Measurements from ENCODE around the gene HTT. TPM values are rescaled to one million over a fixed set of nuclear protein-coding genes. Genes with fewer than 3 reads are reported as not detected.

Gene HTT
- total RNA-seq, 1 experiment from 2014 or later: 37.4 TPM

GRCh38 chr4:3098346-3098745, 23.9 kb downstream of the HTT start (continued):
- TF ChIP-seq ATF3 (IDR thresholded peaks at IDR 0.05) (no peak), EZH2phosphoT487 (IDR thresholded peaks at IDR 0.05; ENCODE audit: borderline replicate concordance) (no peak)

- CTCF ChIA-PET: interaction anchor here (1.1 kb wide), 2 partner anchors 9 to 775 kb away, joined by 3 to 4 read pairs; no protein-coding TSS in a partner anchor
- no peak overlapping the region for H3K27ac ChIP-seq (ENCODE audit: low read depth, low read length)
Observed at GRCh38 chr4:3106339-3107186, 32.1 kb downstream of the HTT start.

More at GRCh38 chr4:3106339-3107186, 32.1 kb downstream of the HTT start:
- peaks cover 0 to 9% of the 10 kb centered on the region in 2 experiments; a peak in 1 of 4 replicates for H3K4me1 ChIP-seq (ENCODE audit: control insufficient read depth in 1 of 2, insufficient read depth in 2 of 2, low read length in 2 of 2)
- peak; percentile 55 for DNase-seq (ENCODE audit: low read depth, low spot score)
- 0 out of 2 replicates have a peak, but pooled peaks cover 4% of the 10 kb centered on the region for H3K79me2 ChIP-seq (ENCODE audit: insufficient read depth, low read length)
- peaks cover 16 to 18% of the 10 kb centered on the region in 2 experiments; a peak in 3 of 4 replicates for H3K36me3 ChIP-seq (ENCODE audit: control insufficient read depth in 1 of 2, insufficient read depth in 2 of 2, low read length in 2 of 2)
- ATAC-seq: peak; percentile 100
- no peaks in the 10 kb centered on the region for H3K9me2 ChIP-seq (ENCODE audit: insufficient read depth)
- no peak overlapping the region for H2AFZ ChIP-seq (ENCODE audit: low read depth, low read length, poor library complexity, severe bottlenecking)
- BruUV-seq (replicated peaks): no TSS peak
- no peak overlapping the region for H3K4me2 ChIP-seq (ENCODE audit: low read length)
- intact Hi-C loops (cut with micrococcal nuclease): loop anchor here (1.0 to 2.0 kb wide), 2 partner anchors 336 to 374 kb away; no protein-coding TSS in a partner anchor
- no peaks in the 10 kb centered on the region for H3K9me3 ChIP-seq (ENCODE audit: control insufficient read depth in 1 of 2, insufficient read depth in 1 of 2, low read depth in 1 of 2, low read length in 2 of 2)
- TF ChIP-seq CTCF (IDR thresholded peaks at IDR 0.05 in 2 of 3, conservative IDR thresholded peaks at IDR 0.05 in 1 of 3; ENCODE audit: borderline replicate concordance in 1 of 3, insufficient read depth in 1 of 3, low read depth in 2 of 3, low read length in 2 of 3): peak; percentile 76 to 96 (median 95)
- TF ChIP-seq EZH2phosphoT487 (IDR thresholded peaks at IDR 0.05; ENCODE audit: borderline replicate concordance): no peak
- TF ChIP-seq RAD21 (IDR thresholded peaks at IDR 0.05; ENCODE audit: low read depth): peak; percentile 90
- H3K4me3 ChIP-seq (replicated peaks in 1 of 2; ENCODE audit: low read depth in 1 of 2, low read length in 2 of 2): no peak overlapping the region
- ChIA-PET RAD21 (ENCODE audit: low non-redundant PET in 1 of 2, low total read pairs in 2 of 2, uncharacterized antibody in 2 of 2, unreplicated experiment in 2 of 2) (no interaction called here), POLR2A (no interaction called here)
- no peaks in the 10 kb centered on the region for H3K27me3 ChIP-seq (ENCODE audit: insufficient read depth, low read length)
- no peaks in the 10 kb centered on the region for H4K20me1 ChIP-seq (ENCODE audit: insufficient read depth)
- H3K9ac ChIP-seq (ENCODE audit: low read length): 0 out of 2 replicates have a peak overlapping the region, but pooled peaks have one; percentile 17
